Activated CD4-positive, alpha-beta T cell treated with anti-CD3 and anti-CD28 coated beads, Interleukin-2, amount 50 U/mL, for 16 hours (primary cell): ENCODE data around the gene NCOA1.

Experiments used
- DNase-seq: peaks from one replicate; pipeline ENCODE4 v3.0.0-alpha.2; 2020

NCOA1 gene

DNA sequence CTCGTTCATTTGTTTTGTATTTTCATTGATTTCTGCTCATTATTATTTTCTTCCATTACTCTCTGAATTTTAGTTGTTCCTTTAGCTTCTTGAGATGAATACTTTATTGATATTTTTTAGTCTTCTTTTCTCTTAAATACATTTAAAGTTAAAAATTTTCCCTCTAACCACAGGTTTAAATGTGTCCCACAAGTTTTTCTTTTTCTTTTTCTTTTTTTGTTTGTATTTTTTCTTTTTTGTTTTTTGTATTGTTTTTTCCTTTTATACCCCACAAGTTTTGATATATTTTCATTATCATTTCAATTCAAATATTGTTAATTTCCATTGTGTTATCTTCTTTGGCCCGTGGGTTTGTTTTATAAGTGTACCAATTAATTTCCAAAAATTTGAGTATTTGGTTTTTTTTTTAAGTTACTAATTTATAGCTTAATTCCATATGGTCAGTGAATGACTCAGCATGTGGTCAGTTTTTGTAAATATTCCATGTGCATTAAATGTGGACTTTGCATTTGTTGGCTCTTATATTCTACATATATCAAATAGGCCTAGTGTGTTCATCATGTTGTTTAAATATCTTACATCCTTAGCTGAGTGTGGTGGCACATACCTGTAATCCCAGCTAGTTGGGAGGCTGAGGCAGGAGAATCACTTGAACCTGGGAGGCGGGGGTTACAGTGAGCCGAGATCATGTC, 318.4 kb downstream of the NCOA1 start:
- no peak for DNase-seq

DNA sequence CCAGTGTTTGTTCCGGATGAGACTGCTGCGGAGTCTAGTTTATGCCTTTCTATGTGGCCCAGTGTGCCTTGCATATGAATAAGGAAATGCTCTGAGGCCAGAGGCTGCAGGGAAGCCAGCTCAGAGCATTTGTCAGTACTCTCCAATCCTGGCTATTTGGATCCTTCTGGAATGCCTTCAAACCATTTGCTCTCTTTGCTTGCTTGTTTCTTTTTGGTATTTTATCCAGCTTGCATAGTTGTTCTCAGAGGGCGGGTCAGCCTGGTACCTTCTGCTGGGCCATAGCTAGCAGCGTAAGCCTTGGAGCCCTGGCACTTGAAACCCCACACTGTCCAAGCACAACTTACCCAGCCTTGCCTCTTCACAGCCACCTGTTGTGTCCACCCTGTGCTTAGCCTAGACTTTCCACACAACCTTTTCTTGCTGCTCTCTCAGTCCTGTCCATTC, 322.7 kb downstream of the NCOA1 start:
- no peak for DNase-seq

DNA sequence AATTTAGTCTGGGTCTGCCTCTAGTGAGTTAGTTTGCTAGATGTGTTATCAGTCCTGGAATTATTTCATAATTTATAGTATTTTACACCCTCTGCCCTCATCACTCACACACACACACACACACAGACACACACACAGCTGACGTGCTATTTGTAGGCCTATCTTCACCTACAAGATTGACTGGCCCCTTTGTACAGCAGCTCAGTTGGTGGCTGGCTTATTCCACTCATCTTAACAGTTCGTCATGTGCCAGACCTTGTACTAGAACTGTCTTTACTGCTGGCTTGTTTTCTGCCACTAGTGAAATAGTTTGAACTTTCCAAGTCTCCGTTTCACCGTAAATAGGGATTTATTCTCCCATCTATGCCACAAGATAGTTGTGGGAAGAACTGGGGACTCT, 323.5 kb downstream of the NCOA1 start:
- no peak for DNase-seq

DNA sequence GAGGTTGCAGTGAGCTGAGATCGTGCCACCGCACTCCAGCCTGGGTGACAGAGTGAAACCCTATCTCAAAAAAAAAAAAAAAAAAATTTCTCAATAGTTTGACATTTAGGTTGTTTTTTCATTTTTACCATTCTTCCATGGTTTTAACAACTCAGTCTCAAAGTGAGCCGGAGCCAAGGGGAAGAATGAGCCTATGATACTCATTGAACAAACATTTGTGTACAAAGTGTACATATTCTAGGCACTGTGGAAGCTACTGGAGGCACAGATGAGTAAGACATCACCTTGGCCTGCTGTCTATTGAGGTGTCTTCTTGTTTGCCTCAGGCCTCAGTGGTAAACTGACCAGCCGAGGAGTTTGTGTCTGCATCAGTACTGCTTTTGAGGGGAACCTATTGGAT, 324.1 kb downstream of the NCOA1 start:
- DNase-seq, result no peak

DNA sequence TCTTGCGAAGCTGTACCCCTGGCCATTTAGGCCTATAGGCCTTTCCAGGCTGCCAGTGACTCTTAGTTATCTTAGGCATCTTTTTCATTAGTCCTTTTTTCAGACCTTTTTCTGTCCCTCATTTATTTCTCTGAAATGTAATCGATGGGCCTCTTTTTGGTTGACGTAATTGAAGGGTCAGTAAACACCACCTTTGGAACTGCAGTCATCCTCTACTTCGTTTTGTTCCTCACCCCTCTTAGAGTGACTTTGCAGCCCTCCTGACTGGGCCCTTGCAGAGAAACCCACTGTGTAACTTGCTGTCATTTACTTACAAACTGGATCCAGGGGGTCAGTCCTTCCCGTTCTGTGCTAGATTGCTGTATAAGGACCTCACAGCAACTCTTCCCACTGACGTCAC, 325.4 kb downstream of the NCOA1 start:
- DNase-seq, result no peak

DNA sequence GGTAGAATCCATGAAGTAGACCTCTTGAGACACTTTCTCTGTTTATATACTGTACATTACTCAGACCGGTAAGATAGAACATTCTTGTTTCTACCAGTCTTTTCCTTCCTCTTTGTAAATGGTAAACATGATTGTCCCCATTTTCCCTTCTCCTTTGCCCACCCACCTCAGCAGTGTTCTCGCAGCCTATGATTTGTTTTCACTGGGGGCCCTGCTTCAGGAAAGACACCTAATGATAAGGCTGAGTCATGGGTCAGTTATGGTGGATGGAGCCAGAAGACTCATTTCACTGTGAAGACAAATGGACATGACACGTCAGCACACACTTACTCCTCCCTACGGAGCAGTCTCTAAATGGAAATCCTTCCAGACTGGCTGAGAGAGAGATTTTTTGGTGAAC, 325.8 kb downstream of the NCOA1 start:
- no peak for DNase-seq

DNA sequence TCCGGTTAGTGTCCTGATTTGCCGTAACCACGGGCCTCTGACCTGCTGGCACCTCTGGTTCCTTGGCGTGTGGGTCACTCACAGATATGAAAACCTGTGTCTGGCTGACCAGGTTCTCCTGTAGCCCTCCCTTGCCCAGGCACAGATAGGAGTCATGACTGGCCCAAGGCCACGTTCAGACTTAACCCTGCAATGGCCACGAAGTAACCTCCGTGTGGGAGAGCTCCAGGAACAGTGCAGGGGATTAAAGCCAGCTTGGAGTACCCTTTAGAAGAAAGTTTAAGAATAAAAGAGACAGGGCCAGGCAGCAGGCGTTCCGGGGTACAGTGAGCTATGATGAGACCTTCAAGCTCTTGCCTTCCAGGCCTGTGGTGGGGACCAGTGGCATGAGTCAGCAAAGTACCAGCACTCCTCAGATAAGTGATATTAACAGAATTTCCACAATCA, 327.7 kb downstream of the NCOA1 start:
- peak; percentile 28 for DNase-seq

DNA sequence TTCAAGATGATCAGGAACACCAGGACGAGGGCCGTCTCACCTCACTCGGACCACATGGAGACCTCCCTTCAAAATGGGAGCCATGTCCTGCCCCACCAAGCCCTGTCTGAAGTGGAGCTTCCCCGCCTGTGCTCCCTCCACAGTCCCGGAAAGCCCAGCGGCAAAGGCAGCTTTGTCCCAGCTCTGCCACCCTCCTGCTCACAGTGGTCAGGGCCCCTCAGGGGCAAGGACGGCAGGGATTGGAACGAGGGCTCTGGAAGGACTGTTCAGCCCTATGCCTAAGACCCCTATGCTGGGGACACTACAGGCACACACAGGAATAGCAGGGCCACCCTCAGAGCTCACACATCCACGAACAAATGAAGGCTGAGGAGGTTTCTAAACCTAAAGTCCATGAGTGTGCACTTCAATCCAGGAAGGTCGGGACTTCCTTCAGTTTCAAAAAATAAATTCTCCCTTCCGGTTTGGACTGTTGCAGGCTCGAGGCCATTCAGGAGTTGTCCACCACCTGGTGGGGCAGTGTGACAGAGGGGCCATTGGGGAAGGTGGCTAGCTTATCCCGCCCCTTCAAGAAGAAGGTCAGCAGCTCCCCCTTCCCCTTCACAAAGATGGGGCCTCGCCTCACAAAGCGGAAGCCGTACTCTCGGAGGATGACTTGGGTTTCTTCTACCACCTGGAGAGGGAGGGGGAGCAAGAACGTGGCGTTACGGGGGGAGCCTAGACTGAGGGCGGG, 328.6 kb downstream of the NCOA1 start:
- no peak for DNase-seq

DNA sequence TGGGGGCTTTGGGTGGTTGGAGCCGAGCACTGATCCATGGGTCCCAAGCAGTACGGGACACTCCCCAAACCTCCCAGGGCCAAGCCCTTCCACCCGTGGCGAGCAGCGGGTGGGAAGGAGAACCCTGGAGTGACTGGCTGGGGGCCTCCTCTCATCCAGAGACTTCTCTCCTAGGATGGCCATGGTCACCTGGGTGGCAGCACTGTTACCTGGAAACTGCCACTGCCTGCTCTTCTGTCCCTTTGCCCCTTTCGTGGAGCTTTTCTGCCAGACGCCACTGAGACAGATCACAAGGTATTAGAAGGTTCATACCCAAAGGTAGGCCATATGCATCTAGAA, 329.1 kb downstream of the NCOA1 start:
- no peak for DNase-seq
